H4 (cell line): ENCODE results near the gene DUSP9. TPM values are rescaled to one million over a fixed set of nuclear protein-coding genes. Genes with fewer than 3 reads are reported as not detected.
A peak's percentile ranks its signal among the peaks of the same experiment; 100 is the strongest.
"Not testable (repeated sequence)": the region's sequence is repeated elsewhere in the genome, so short reads cannot be mapped to it uniquely, and the experiment has no call there.

Experiments
- DNase-seq: peaks from one replicate; pipeline ENCODE4 v3.0.0-alpha.2; 2015; ENCODE audit warnings: low spot score
- total RNA-seq: library from RNA; depleted of rRNA; stranded (reverse); fragments of >200 nt; shearing (Covaris generic); gene quantifications from 2 replicates; pipeline ENCODE4 v1.2.3, GENCODE V29; 2014; rRNA removed

Gene DUSP9
- total RNA-seq: 1.3 and 3.2 TPM in 2 replicates

GRCh38 chrX:153646620-153647373 lies at the start of gene DUSP9:
TSS of gene DUSP9 (plus strand) at chrX:153647203. CDS start at chrX:153647954, 751 bp downstream.
- DNase-seq: no peak

- DNase-seq: no peak
These were observed 48.3 kb upstream of the DUSP9 start, which contains the start of gene CCNQ for GRCh38 chrX:153598541-153599191. TSS of gene CCNQ (minus strand) at chrX:153599139. CDS start at chrX:153599073, 66 bp downstream.

- peak; percentile 74 for DNase-seq
These were observed 47.6 kb upstream of the DUSP9 start for GRCh38 chrX:153599192-153600031.

- DNase-seq: no peak
These were observed 47.0 kb upstream of the DUSP9 start for GRCh38 chrX:153600032-153600373.

- DNase-seq: no peak
These were observed 46.1 kb upstream of the DUSP9 start for GRCh38 chrX:153600921-153601320.

GRCh38 chrX:153601511-153602110 lies 45.4 kb upstream of the DUSP9 start:
- DNase-seq: no peak

GRCh38 chrX:153602601-153603000 lies 44.4 kb upstream of the DUSP9 start:
- DNase-seq: no peak

GRCh38 chrX:153603131-153603656 lies 43.8 kb upstream of the DUSP9 start:
- DNase-seq: no peak

GRCh38 chrX:153604666-153605380 lies 42.2 kb upstream of the DUSP9 start:
- not testable (repeated sequence) for DNase-seq

- DNase-seq: no peak
These were observed 40.5 kb upstream of the DUSP9 start for GRCh38 chrX:153606503-153606902.

GRCh38 chrX:153608376-153608775 lies 38.6 kb upstream of the DUSP9 start:
- DNase-seq: no peak

GRCh38 chrX:153608806-153609205 lies 38.2 kb upstream of the DUSP9 start:
- DNase-seq: no peak

GRCh38 chrX:153609917-153610835 lies 36.8 kb upstream of the DUSP9 start:
- peak; percentile 58 for DNase-seq

GRCh38 chrX:153610836-153611213 lies 36.2 kb upstream of the DUSP9 start:
- DNase-seq: no peak

- DNase-seq: no peak
These were observed 35.5 kb upstream of the DUSP9 start for GRCh38 chrX:153611298-153612095.

- no peak for DNase-seq
These were observed 34.6 kb upstream of the DUSP9 start for GRCh38 chrX:153612413-153612812.

- no peak for DNase-seq
These were observed 32.2 kb upstream of the DUSP9 start for GRCh38 chrX:153614818-153615217.

GRCh38 chrX:153620576-153620975 lies 26.4 kb upstream of the DUSP9 start:
- no peak for DNase-seq

GRCh38 chrX:153621949-153622598 lies 24.9 kb upstream of the DUSP9 start:
- no peak for DNase-seq
